ENCODE data around the gene SYT17. TPM values are rescaled to one million over a fixed set of nuclear protein-coding genes. Genes with fewer than 3 reads are reported as not detected.

Gene SYT17
- total and polyA plus RNA-seq, 7 donors = 0.08 to 0.58 (median 0.39) TPM

GRCh38 chr16:19218581-19218980 lies 50.5 kb downstream of the SYT17 start:
- H3K36me3 ChIP-seq (ENCODE audit: insufficient read depth in 1 of 2, low read depth in 1 of 2) = no peaks in the 10 kb centered on the region
- no peak overlapping the region for H3K4me3 ChIP-seq
- no peaks in the 10 kb centered on the region for H3K4me1 ChIP-seq
- TF ChIP-seq CTCF (IDR thresholded peaks at IDR 0.05) = no peak
- ATAC-seq = no peak
- DNase-seq = no peak
- intact Hi-C loops (cut with DNase I) = no loop called here
- no peaks in the 10 kb centered on the region for H3K9me3 ChIP-seq
- no peak overlapping the region for H3K27ac ChIP-seq
- H3K27me3 ChIP-seq (ENCODE audit: insufficient read depth in 3 of 3, low read length in 2 of 3) = no peaks in the 10 kb centered on the region
- 73 to 83% (median 82%) methylated on average over 4 of the region's 4 CpGs for WGBS, 3 donors

GRCh38 chr16:19219836-19220235 lies 51.8 kb downstream of the SYT17 start:
- no peaks in the 10 kb centered on the region for H3K36me3 ChIP-seq (ENCODE audit: insufficient read depth in 1 of 2, low read depth in 1 of 2)
- intact Hi-C loops (cut with DNase I) = no loop called here
- H3K9me3 ChIP-seq = no peaks in the 10 kb centered on the region
- no peak overlapping the region for H3K27ac ChIP-seq
- no peak for TF ChIP-seq CTCF (IDR thresholded peaks at IDR 0.05)
- no peak overlapping the region for H3K4me3 ChIP-seq
- DNase-seq (no peak), ATAC-seq (no peak)
- no peaks in the 10 kb centered on the region for H3K27me3 ChIP-seq (ENCODE audit: insufficient read depth in 3 of 3, low read length in 2 of 3)
- no peaks in the 10 kb centered on the region for H3K4me1 ChIP-seq
- 84 to 91% (median 86%) methylated on average over 2 of the region's 2 CpGs for WGBS, 3 donors

DNA sequence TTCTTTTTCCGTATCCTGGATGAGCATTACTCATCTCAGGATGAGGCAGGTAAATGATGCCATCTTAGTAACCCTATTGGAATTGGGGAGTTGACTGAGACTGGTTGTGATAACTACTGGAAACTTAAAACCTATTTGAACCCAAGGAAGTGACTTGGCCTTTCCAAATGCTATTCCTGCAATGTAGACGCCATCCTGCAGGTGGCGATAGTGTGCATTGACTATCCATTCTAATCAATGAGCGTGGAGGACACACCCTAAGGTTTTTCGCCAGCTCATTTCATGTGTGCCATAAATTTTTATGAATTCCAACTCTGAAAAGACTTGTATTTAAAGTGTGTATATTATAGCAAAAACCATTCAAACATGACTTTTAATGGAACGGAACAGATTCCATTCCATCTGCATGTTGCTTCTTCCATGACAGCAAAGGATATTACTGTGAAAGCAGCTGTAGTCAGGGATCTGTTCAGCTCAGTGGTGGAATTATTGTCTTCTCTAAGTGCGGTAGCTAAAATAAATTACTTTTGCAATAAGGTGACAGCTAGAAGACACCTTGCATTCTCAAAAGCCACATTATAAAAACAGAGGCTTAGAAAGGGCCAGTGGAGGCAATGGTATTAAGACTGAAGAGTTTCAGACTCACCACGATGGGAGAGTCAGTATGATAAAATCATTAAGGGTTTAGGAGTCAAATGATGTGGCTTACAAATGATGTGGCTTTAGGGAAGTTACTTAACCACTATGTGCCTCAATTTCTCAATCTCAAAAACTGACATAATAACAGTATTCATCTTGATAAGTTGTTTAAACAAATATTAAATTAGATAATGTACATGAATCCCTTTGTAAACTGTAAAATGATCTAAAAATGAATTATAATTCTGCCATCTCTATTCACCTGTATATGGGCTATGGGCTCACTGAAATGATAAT lies 55.5 kb downstream of the SYT17 start:
- Histone ChIP-seq H3K27me3 (ENCODE audit: insufficient read depth in 3 of 3, low read length in 2 of 3) (no peaks in the 10 kb centered on the region), H3K36me3 (ENCODE audit: insufficient read depth in 1 of 2, low read depth in 1 of 2) (no peaks in the 10 kb centered on the region), H3K9me3 (peaks cover 4% of the 10 kb centered on the region), H3K27ac (no peak overlapping the region), H3K4me1 (no peaks in the 10 kb centered on the region), H3K4me3 (no peak overlapping the region)
- no peak for ATAC-seq
- peak; percentile 34 for TF ChIP-seq CTCF (IDR thresholded peaks at IDR 0.05)
- intact Hi-C loops (cut with DNase I) = no loop called here
- no peak for DNase-seq
- WGBS, 3 donors = 57 to 64% (median 60%) methylated on average over 8 of the region's 8 CpGs

DNA sequence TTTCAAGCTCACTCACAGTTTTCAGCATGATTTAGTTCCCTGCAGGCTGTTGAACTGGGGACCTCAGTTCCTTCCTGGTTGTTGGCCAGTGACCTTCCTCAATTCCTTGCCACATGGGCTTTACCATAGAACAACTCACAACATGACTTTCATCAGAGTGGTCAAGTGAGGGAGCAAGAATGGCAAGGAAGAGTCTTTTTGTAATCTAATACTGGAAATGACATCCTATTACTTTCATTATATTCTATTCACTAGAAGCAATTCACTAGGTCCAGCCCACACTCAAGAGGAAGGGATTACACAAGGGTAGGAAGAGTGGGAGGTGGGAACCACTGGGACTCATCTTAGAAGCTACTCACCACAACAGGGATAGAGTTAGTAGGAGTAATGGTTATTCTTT lies 57.6 kb downstream of the SYT17 start:
- Histone ChIP-seq H3K9me3 (peaks cover 4% of the 10 kb centered on the region), H3K4me1 (no peaks in the 10 kb centered on the region), H3K36me3 (ENCODE audit: insufficient read depth in 1 of 2, low read depth in 1 of 2) (no peaks in the 10 kb centered on the region), H3K27ac (no peak overlapping the region), H3K4me3 (no peak overlapping the region), H3K27me3 (ENCODE audit: insufficient read depth in 3 of 3, low read length in 2 of 3) (no peaks in the 10 kb centered on the region)
- no peak for ATAC-seq
- DNase-seq = no peak
- TF ChIP-seq CTCF (IDR thresholded peaks at IDR 0.05) = no peak
- intact Hi-C loops (cut with DNase I) = no loop called here

Measured in psoas muscle (tissue), 8 donors.